SU-DHL-6 (cell line): Measurements from ENCODE around the gene CELSR2.

Experiments
- EZH2phosphoT487 ChIP-seq: fragments of 200-600 bp; sonication (generic), shearing (Covaris generic); conservative IDR thresholded peaks from 2 replicates; pipeline ENCODE4 v1.6.1; 2018; ENCODE audit warnings: mild to moderate bottlenecking, antibody characterized with exemption, low read length, moderate library complexity, mixed read lengths
- TF ChIP-seq, protein P1 (sequence below): fragments of 200-600 bp; sonication (generic); IDR thresholded peaks from one replicate; pipeline ENCODE4 v1.5.1; 2017; ENCODE audit warnings: antibody characterized with exemption, mild to moderate bottlenecking, low read length, moderate library complexity; ENCODE audit not compliant: insufficient read depth, poor library complexity, severe bottlenecking

GRCh38 chr1:109251277-109252166 is 2.2 kb downstream of the CELSR2 start:
- TF ChIP-seq, protein P1, sequence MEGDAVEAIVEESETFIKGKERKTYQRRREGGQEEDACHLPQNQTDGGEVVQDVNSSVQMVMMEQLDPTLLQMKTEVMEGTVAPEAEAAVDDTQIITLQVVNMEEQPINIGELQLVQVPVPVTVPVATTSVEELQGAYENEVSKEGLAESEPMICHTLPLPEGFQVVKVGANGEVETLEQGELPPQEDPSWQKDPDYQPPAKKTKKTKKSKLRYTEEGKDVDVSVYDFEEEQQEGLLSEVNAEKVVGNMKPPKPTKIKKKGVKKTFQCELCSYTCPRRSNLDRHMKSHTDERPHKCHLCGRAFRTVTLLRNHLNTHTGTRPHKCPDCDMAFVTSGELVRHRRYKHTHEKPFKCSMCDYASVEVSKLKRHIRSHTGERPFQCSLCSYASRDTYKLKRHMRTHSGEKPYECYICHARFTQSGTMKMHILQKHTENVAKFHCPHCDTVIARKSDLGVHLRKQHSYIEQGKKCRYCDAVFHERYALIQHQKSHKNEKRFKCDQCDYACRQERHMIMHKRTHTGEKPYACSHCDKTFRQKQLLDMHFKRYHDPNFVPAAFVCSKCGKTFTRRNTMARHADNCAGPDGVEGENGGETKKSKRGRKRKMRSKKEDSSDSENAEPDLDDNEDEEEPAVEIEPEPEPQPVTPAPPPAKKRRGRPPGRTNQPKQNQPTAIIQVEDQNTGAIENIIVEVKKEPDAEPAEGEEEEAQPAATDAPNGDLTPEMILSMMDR, result no peak
- TF ChIP-seq EZH2phosphoT487, result no peak
